ENCODE data around the gene GATAD2B. TPM values are rescaled to one million over a fixed set of nuclear protein-coding genes. Genes with fewer than 3 reads are reported as not detected.

GATAD2B gene
- total RNA-seq = 10 to 100 TPM; 34.8 to 53.1 (median 43.1) TPM
- polyA plus RNA-seq = 1 to 10 TPM; 3.4 to 9.4 (median 5.7) TPM
- long read RNA-seq, donor 1, full-length matches to known transcripts = 2 of 5 reads
- long read RNA-seq, donor 1, partial matches to known transcripts = 0 of 5 reads
- long read RNA-seq, donor 1, other reads (novel, unspliced or antisense) = 3 of 5 reads
- long read RNA-seq, donor 2, partial matches to known transcripts = 0 of 9 reads
- long read RNA-seq, donor 2, other reads (novel, unspliced or antisense) = 9 of 9 reads

DNA sequence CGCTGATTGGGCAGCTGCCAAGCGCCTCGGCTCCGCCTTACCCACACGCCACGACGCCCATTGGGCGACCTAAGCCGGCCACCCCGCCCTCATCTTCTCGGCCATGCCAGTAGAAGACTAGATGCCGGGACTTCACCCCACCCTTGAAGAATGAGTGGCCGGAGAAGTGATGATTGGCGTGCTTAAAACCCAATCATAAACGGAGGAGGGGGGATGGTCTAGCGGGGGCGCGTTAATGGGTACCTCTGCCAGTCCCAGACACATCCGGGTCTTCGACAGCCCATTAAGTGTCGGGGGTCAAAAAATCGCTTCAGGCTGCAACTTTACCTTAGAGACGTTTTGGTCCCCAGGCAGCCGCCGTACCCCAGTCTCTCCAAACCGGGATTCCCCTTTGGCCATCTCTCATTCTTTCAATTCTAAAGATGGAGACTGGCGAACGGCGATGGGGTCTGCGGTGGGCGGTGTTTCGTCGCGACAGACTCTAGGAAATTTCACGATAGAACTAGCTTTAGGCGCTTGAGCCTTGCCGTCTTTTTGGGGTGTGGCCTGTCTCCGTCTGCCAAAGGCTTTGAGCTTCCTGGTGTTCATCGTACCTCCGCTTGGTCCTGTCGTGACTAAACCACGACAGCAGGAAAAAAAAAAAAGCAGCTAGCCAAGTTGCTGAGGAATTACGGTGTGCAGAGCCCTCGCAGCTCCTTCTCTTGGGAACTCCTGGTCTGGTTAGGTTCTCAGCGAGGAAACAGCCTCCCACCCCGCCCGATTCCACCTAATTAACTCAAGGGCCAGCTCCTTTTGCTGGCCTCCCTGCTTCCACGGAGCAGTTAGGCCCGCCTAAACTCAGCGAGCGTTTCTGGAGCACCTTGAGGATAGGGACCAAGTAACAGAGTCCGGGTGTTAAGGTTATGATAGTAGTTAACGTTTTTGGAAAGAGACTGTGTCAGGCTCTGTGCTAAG is at the start of gene GATAD2B:
Gene GATAD2B (minus strand): TSS at position 1 of the 954 bp plus-strand sequence. CDS start 94,625 bp downstream, outside the sequence.
- Histone ChIP-seq H3K4me1 (peaks cover 29% of the 10 kb centered on the region), H3K4me3 (peak within 1 kb of the TSS; percentile 72), H3K36me3 (ENCODE audit: insufficient read depth in 1 of 2, low read depth in 1 of 2) (no peaks in the 10 kb centered on the region), H3K27ac (peak within 1 kb of the TSS; percentile 92), H3K27me3 (ENCODE audit: insufficient read depth in 3 of 3, low read length in 2 of 3) (no peaks in the 10 kb centered on the region), H3K9me3 (no peaks in the 10 kb centered on the region)
- intact Hi-C loops (cut with DNase I) = loop anchor here (5.0 kb wide), 3 partner anchors 41 to 126 kb away; no protein-coding TSS in a partner anchor
- ATAC-seq (peak; percentile 95 to 98 (median 96)), DNase-seq (peak; percentile 99 to 100)
- TF ChIP-seq, protein P1, sequence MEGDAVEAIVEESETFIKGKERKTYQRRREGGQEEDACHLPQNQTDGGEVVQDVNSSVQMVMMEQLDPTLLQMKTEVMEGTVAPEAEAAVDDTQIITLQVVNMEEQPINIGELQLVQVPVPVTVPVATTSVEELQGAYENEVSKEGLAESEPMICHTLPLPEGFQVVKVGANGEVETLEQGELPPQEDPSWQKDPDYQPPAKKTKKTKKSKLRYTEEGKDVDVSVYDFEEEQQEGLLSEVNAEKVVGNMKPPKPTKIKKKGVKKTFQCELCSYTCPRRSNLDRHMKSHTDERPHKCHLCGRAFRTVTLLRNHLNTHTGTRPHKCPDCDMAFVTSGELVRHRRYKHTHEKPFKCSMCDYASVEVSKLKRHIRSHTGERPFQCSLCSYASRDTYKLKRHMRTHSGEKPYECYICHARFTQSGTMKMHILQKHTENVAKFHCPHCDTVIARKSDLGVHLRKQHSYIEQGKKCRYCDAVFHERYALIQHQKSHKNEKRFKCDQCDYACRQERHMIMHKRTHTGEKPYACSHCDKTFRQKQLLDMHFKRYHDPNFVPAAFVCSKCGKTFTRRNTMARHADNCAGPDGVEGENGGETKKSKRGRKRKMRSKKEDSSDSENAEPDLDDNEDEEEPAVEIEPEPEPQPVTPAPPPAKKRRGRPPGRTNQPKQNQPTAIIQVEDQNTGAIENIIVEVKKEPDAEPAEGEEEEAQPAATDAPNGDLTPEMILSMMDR (IDR thresholded peaks at IDR 0.05) = no peak
- 0 to 1% (median 1%) methylated on average over 51 to 53 of the region's 53 CpGs for WGBS, 3 donors

DNA sequence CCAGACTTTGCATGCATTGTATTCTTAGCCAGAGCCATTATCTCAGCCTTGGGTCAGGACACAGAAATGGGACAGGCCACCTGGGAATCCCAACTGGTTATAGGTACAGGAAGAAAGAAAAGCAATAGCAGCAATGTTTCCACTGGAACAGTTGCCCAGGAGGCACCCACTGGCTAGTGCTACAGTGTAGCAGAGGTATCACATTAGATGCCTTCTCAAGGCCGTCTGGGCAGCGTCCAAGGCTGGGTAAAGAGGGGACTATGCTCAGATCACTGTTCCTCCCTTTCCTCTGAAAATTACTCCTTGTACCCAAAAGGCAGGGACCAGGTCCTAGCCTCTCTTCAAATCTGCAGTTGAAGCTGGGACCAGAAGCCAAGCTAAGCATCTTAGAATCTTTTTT is 47.6 kb upstream of the GATAD2B start:
- peaks cover 11% of the 10 kb centered on the region for H3K4me1 ChIP-seq
- intact Hi-C loops (cut with DNase I) = no loop called here
- DNase-seq = no peak
- H3K4me3 ChIP-seq = no peak overlapping the region
- ATAC-seq = no peak
- TF ChIP-seq, protein P1 (IDR thresholded peaks at IDR 0.05) = no peak
- no peak overlapping the region for H3K27ac ChIP-seq
- 85 to 91% (median 86%) methylated on average over 2 of the region's 2 CpGs for WGBS, 3 donors
- peaks cover 0 to 32% of the 10 kb centered on the region in 2 donors for H3K36me3 ChIP-seq (ENCODE audit: insufficient read depth in 1 of 2, low read depth in 1 of 2)
- no peaks in the 10 kb centered on the region for H3K27me3 ChIP-seq (ENCODE audit: insufficient read depth in 3 of 3, low read length in 2 of 3)
- H3K9me3 ChIP-seq = no peaks in the 10 kb centered on the region

DNA sequence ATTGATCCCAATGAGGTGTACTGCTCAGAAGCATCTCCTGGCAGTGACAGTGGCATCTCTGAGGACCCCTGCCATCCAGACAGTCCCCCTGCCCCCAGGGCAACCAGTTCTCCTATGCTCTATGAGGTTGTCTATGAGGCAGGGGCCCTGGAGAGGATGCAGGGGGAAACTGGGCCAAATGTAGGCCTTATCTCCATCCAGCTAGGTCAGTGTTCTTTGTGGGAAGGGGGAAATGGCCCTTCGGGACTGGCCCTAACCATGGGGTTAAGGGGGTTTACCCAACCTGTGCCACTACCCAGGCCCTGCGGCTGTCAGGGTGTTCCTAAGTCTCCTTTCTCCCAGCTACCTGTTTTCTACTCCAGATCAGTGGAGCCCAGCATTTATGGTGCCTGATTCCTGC is 46.2 kb upstream of the GATAD2B start:
- Histone ChIP-seq H3K9me3 (no peaks in the 10 kb centered on the region), H3K27ac (no peak overlapping the region), H3K36me3 (ENCODE audit: insufficient read depth in 1 of 2, low read depth in 1 of 2) (peaks cover 0 to 18% of the 10 kb centered on the region in 2 donors), H3K27me3 (ENCODE audit: insufficient read depth in 3 of 3, low read length in 2 of 3) (no peaks in the 10 kb centered on the region), H3K4me1 (peaks cover 15% of the 10 kb centered on the region), H3K4me3 (peak overlapping the region; percentile 77)
- no peak for ATAC-seq
- TF ChIP-seq, protein P1 (IDR thresholded peaks at IDR 0.05) = no peak
- no peak for DNase-seq
- WGBS, 3 donors = 92 to 97% (median 92%) methylated on average over 2 of the region's 2 CpGs
- intact Hi-C loops (cut with DNase I) = no loop called here

DNA sequence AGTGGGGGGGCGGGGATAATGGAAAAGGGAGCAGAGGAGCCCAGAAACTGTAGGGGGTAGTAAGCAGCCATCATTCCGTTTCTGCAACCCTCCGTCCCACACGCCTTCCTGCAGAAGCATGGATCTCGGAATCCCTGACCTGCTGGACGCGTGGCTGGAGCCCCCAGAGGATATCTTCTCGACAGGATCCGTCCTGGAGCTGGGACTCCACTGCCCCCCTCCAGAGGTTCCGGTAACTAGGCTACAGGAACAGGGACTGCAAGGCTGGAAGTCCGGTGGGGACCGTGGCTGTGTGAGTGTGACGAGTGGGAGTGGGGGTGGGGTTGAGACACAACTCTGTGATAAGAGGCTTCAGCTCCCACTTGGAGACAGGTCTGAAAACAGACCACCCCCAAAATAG is 45.6 kb upstream of the GATAD2B start:
- Histone ChIP-seq H3K27me3 (ENCODE audit: insufficient read depth in 3 of 3, low read length in 2 of 3) (no peaks in the 10 kb centered on the region), H3K9me3 (no peaks in the 10 kb centered on the region), H3K4me3 (peak overlapping the region; percentile 77), H3K36me3 (ENCODE audit: insufficient read depth in 1 of 2, low read depth in 1 of 2) (peaks cover 0 to 13% of the 10 kb centered on the region in 2 donors), H3K4me1 (peaks cover 17% of the 10 kb centered on the region), H3K27ac (peak overlapping the region; percentile 92)
- TF ChIP-seq, protein P1 (IDR thresholded peaks at IDR 0.05) = no peak
- 15 to 22% (median 17%) methylated on average over 13 of the region's 13 CpGs for WGBS, 3 donors
- intact Hi-C loops (cut with DNase I) = no loop called here
- no peak for ATAC-seq
- DNase-seq = no peak

All from psoas muscle (tissue), 8 donors.